Ovary (tissue), 9 donors: Measurements from ENCODE around the gene SYT17. TPM values are rescaled to one million over a fixed set of nuclear protein-coding genes. Genes with fewer than 3 reads are reported as not detected.

ENCODE experiments used
- DNase-seq, 5 donors: peaks; one replicate each; pipeline ENCODE4 v3.0.0-alpha.2; 2019 to 2020
- H3K27ac ChIP-seq, 2 donors: fragments of 200-600 bp; one replicate each; pipeline versions ENCODE4 v1.5.1 to v1.8.0; 2019 to 2022
- H3K27me3 ChIP-seq: fragments of 200-600 bp; one replicate; pipeline ENCODE4 v1.8.0; 2022
- H3K36me3 ChIP-seq: fragments of 200-600 bp; sonication (generic); one replicate; pipeline ENCODE4 v1.5.1; 2019
- H3K4me1 ChIP-seq: one replicate; pipeline ENCODE4 v1.8.1; 2013; ENCODE audit warnings: mild to moderate bottlenecking, moderate library complexity; ENCODE audit not compliant: insufficient read depth
- H3K4me3 ChIP-seq: fragments of 200-600 bp; sonication (generic); one replicate; pipeline ENCODE4 v1.5.1; 2017
- H3K9me3 ChIP-seq, 2 donors: fragments of 200-600 bp in 1 of 2; sonication (generic) in 1 of 2; one replicate each; pipeline versions ENCODE4 v1.5.1 to v1.8.1; 2013 to 2019; ENCODE audit warnings: mild to moderate bottlenecking in 1 of 2, moderate library complexity in 1 of 2
- CTCF ChIP-seq, 3 donors: fragments of 450-650 bp in 2 of 3; fragments of 200-600 bp in 1 of 3; IDR thresholded peaks; one replicate each; pipeline versions ENCODE4 v1.5.1 to v1.8.0; 2016 to 2022; ENCODE audit warnings: antibody characterized with exemption in 3 of 3, mild to moderate bottlenecking in 1 of 3
- EP300 ChIP-seq: sonication (generic); formaldehyde crosslinking; IDR thresholded peaks from one replicate; pipeline ENCODE4 v1.6.1; 2017; ENCODE audit warnings: antibody characterized with exemption
- POLR2A ChIP-seq: fragments of 450-650 bp; IDR thresholded peaks from one replicate; pipeline ENCODE4 v1.6.1; 2017; ENCODE audit warnings: antibody characterized with exemption, mild to moderate bottlenecking, moderate library complexity
- WGBS, 3 donors: extraction: QIAGEN DNeasy Blood & Tissue Kit in 1 of 3; methylation state at CpG; one replicate each; pipeline versions ENCODE4 v1.1.5 to v1.1.7; 2013 to 2017; 5-methylcytosine and 5-hydroxymethylcytosine counted together
- intact Hi-C, 4 donors: fragments of 100-400 bp; cut with DNase I; formaldehyde crosslinking; loops; one replicate each; pipeline versions ENCODE4 v1.11.0 to v1.15.1; 2022 to 2023
- polyA plus RNA-seq, 2 donors: library from polyadenylated mRNA; stranded (reverse); fragments of 200-250 nt in 1 of 2; fragments of 350-450 nt in 1 of 2; fragmentation: Illumina TruSeq in 1 of 2; extraction: RNeasy Lipid Tissue Mini Kit (QIAGEN cat#74804) in 1 of 2; gene quantifications; one replicate each; pipeline ENCODE4 v1.2.3, GENCODE V29; 2013 to 2014
- total RNA-seq, 7 donors: library from RNA; depleted of rRNA in 2 of 7; stranded (reverse); fragments of >200 nt in 2 of 7; fragmentation: NEBNext Ultra II Directional in 3 of 7; extraction: Animal tissue kit (Norgen Biotek cat#: 25700) in 3 of 7; gene quantifications; one replicate each; pipeline versions ENCODE4 v1.1.0 to v1.2.4, GENCODE V29; 2016 to 2023
- donor health status: DM: no; HTN: no; CAD: no; lungs with moderate emphysema.
- donor health status: DM: no; HTN: no; CAD: no.
- donor health status: Bipolar disorder and iron deficiency.
- donor health status: DM: yes; HTN: yes; CAD: no.
- donor health status: DM: no; HTN: no; CAD: no.
- donor health status: DM: yes; HTN: yes; CAD: no.

Gene SYT17
- total and polyA plus RNA-seq, 9 donors: 0.36 to 1.5 (median 0.82) TPM

- intact Hi-C loops: no loop called here
- Histone ChIP-seq H3K36me3 (no peaks in the 10 kb centered on the region), H3K27ac (no peak overlapping the region), H3K4me3 (no peak overlapping the region), H3K9me3 (no peaks in the 10 kb centered on the region), H3K4me1 (no peaks in the 10 kb centered on the region), H3K27me3 (no peaks in the 10 kb centered on the region)
- no peak for TF ChIP-seq POLR2A
- no peak for TF ChIP-seq EP300
- no peak for TF ChIP-seq CTCF (IDR thresholded peaks at IDR 0.05)
- DNase-seq: no peak
- WGBS, 3 donors: 77 to 90% (median 87%) methylated on average over 6 of the region's 6 CpGs
Observed at GRCh38 chr16:19182481-19182880, 14.4 kb downstream of the SYT17 start.

- Histone ChIP-seq H3K27me3 (no peaks in the 10 kb centered on the region), H3K27ac (no peak overlapping the region), H3K36me3 (no peaks in the 10 kb centered on the region), H3K4me3 (no peak overlapping the region), H3K9me3 (no peaks in the 10 kb centered on the region), H3K4me1 (no peaks in the 10 kb centered on the region)
- WGBS, 3 donors: 83 to 89% (median 85%) methylated on average over 6 of the region's 6 CpGs
- intact Hi-C loops: no loop called here
- no peak for TF ChIP-seq POLR2A
- TF ChIP-seq CTCF (IDR thresholded peaks at IDR 0.05): no peak
- TF ChIP-seq EP300: no peak
- no peak for DNase-seq
Observed at GRCh38 chr16:19183187-19183586, 15.1 kb downstream of the SYT17 start.

DNA sequence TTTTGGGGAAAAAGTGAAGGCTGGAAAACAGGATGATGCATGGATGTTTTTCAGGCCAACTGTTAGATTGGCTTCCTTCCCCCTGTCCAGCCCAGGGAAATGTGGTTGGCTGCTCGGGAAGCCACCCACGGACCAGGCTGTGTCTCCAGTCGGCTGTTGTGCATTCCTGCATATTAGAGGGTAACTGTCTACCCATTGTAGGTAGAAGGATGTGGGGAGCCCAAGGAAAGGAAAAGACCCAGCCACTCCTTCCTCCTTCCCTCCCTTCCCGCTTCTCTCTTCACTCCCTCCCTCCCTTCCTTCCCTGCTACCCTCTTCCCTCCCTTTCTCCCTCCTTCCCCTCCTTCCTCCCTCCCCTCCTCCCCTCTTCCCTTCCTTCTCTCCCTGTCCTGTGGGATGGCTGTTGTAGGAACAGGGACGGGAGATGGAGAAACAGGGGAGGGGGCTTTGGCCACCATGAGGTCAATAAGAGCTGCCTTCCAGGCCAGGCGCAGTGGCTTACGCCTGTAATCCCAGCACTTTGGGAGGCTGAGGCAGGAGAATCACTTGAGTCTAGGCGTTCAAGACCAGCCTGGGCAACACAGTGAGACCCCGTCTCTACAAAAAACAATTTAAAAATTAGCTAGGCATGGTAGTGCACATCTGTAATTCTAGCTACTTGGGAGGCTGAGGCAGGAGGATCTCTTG is 16.9 kb downstream of the SYT17 start:
- WGBS, 3 donors: 55 to 65% (median 56%) methylated on average over 9 of the region's 9 CpGs
- intact Hi-C loops: no loop called here
- no peaks in the 10 kb centered on the region for H3K36me3 ChIP-seq
- no peaks in the 10 kb centered on the region for H3K4me1 ChIP-seq
- no peak overlapping the region for H3K4me3 ChIP-seq
- no peaks in the 10 kb centered on the region for H3K9me3 ChIP-seq
- TF ChIP-seq EP300 (no peak), CTCF (IDR thresholded peaks at IDR 0.05) (no peak), POLR2A (no peak)
- no peak overlapping the region for H3K27ac ChIP-seq
- DNase-seq: no peak
- no peaks in the 10 kb centered on the region for H3K27me3 ChIP-seq

GRCh38 chr16:19185510-19185851 is 17.4 kb downstream of the SYT17 start:
- Histone ChIP-seq H3K27me3 (no peaks in the 10 kb centered on the region), H3K4me3 (no peak overlapping the region), H3K4me1 (no peaks in the 10 kb centered on the region), H3K9me3 (no peaks in the 10 kb centered on the region), H3K36me3 (no peaks in the 10 kb centered on the region), H3K27ac (no peak overlapping the region)
- intact Hi-C loops: no loop called here
- TF ChIP-seq CTCF (IDR thresholded peaks at IDR 0.05): no peak
- no peak for TF ChIP-seq EP300
- TF ChIP-seq POLR2A: no peak
- 79 to 87% (median 87%) methylated on average over 8 of the region's 8 CpGs for WGBS, 3 donors
- no peak for DNase-seq
